HEK293T (cell line): ENCODE data around the gene RPA3.

ENCODE experiments used
- BHLHE40 ChIP-seq: fragments of 450-650 bp; IDR thresholded peaks from 2 replicates; pipeline ENCODE4 v1.6.1; 2016; ENCODE audit warnings: mild to moderate bottlenecking, moderate library complexity, borderline replicate concordance
- CTBP1 ChIP-seq: fragments of 450-650 bp; IDR thresholded peaks from 2 replicates; pipeline ENCODE4 v1.6.1; 2016; ENCODE audit warnings: borderline replicate concordance
- FOXA1 ChIP-seq: fragments of 450-650 bp; IDR thresholded peaks from 2 replicates; pipeline ENCODE4 v1.6.1; 2016; ENCODE audit warnings: mild to moderate bottlenecking
- FOXK2 ChIP-seq: fragments of 450-650 bp; IDR thresholded peaks from 2 replicates; pipeline ENCODE4 v1.6.1; 2016; ENCODE audit warnings: mild to moderate bottlenecking
- HDGF ChIP-seq: fragments of 450-650 bp; IDR thresholded peaks from 2 replicates; pipeline ENCODE4 v1.6.1; 2017; ENCODE audit warnings: antibody characterized with exemption, borderline replicate concordance
- SP1 ChIP-seq: fragments of 450-650 bp; IDR thresholded peaks from 2 replicates; pipeline ENCODE4 v1.6.1; 2017
- SUZ12 ChIP-seq: fragments of 450-650 bp; IDR thresholded peaks from 2 replicates; pipeline ENCODE4 v1.6.1; 2016; ENCODE audit warnings: mild to moderate bottlenecking
- TARDBP ChIP-seq: fragments of 450-650 bp; IDR thresholded peaks from 2 replicates; pipeline ENCODE4 v1.6.1; 2016
- ZNF384 ChIP-seq: fragments of 450-650 bp; IDR thresholded peaks from 2 replicates; pipeline ENCODE4 v1.6.1; 2016

GRCh38 chr7:7699970-7700369 lies 18.4 kb downstream of the RPA3 start:
- TF ChIP-seq BHLHE40: no peak
- no peak for TF ChIP-seq HDGF
- no peak for TF ChIP-seq SUZ12
- no peak for TF ChIP-seq ZNF384
- TF ChIP-seq CTBP1: no peak
- TF ChIP-seq TARDBP: no peak
- no peak for TF ChIP-seq SP1
- no peak for TF ChIP-seq FOXA1
- TF ChIP-seq FOXK2: no peak
